A549 (cell line): ENCODE measurements around the gene PRLHR. TPM values are rescaled to one million over a fixed set of nuclear protein-coding genes. Genes with fewer than 3 reads are reported as not detected.

Experiments
- ATAC-seq, 2 experiments: fragments of 200-7000 bp in 1 of 2; fragments of >200 bp in 1 of 2; cut with Nextera tagmentation in 1 of 2; cut with Tn5 transposase in 1 of 2; 3 replicates each; pipeline versions ENCODE4 v1.8.0 to v1.9.1; 2018 to 2020; ENCODE audit warnings: mild to moderate bottlenecking in 1 of 2, moderate library complexity in 1 of 2
- CTCF ChIA-PET: fragments of 300-600 bp; sonication (Branson Sonifier 250); formaldehyde crosslinking; extraction: SDS; loops from one replicate; lab custom pipeline; 2021; ENCODE audit warnings: antibody characterized with exemption, inconsistent platforms; lab: Yijun Ruan, JAX
- POLR2A ChIA-PET: fragments of 350-600 bp; formaldehyde crosslinking; extraction: SDS; loops from one replicate; lab custom pipeline; 2021; ENCODE audit warnings: antibody characterized with exemption, inconsistent platforms; lab: Yijun Ruan, JAX
- DNase-seq, 2 experiments: peaks; one replicate each; pipeline versions ENCODE4 v3.0.0 to v3.0.0-alpha.2; 2011 to 2016; ENCODE audit warnings: low read depth in 1 of 2, low spot score in 1 of 2
- FAIRE-seq: peaks from 2 replicates; lab custom pipeline; 2011; peaks lifted over from hg19 to GRCh38; lab: Jason Lieb, UNC
- H3K27ac ChIP-seq, 2 experiments: fragments of >200 bp; sonication (Bioruptor Twin); formaldehyde crosslinking; 3 replicates each; pipeline ENCODE4 v1.5.1; 2016 to 2017
- H3K4me1 ChIP-seq: fragments of >200 bp; sonication (Bioruptor Twin); formaldehyde crosslinking; 3 replicates; pipeline ENCODE4 v1.6.1; 2016
- H3K4me2 ChIP-seq: fragments of >200 bp; sonication (Bioruptor Twin); formaldehyde crosslinking; 3 replicates; pipeline ENCODE4 v1.6.1; 2016
- H3K4me3 ChIP-seq: fragments of >200 bp; sonication (Bioruptor Twin); formaldehyde crosslinking; 3 replicates; pipeline ENCODE4 v1.5.1; 2016
- H3K9me3 ChIP-seq: fragments of >200 bp; sonication (Bioruptor Twin); formaldehyde crosslinking; 3 replicates; pipeline ENCODE4 v1.6.1; 2016
- BHLHE40 ChIP-seq: IDR thresholded peaks from 2 replicates; pipeline ENCODE4 v1.6.1; 2012; ENCODE audit warnings: low read depth, low read length, inconsistent platforms
- CBX2 ChIP-seq: fragments of 200-600 bp; sonication (generic); IDR thresholded peaks from 2 replicates; pipeline ENCODE4 v1.6.1; 2016; ENCODE audit warnings: low read depth, mild to moderate bottlenecking, borderline replicate concordance
- CBX8 ChIP-seq: fragments of 200-600 bp; sonication (generic); IDR thresholded peaks from 2 replicates; pipeline ENCODE4 v1.6.1; 2016
- CEBPB ChIP-seq, 2 experiments: fragments of >200 bp in 1 of 2; sonication (Bioruptor Twin) in 1 of 2; formaldehyde crosslinking in 1 of 2; IDR thresholded peaks; 2 replicates each; pipeline ENCODE4 v1.6.1; 2012 to 2016
- EHF ChIP-seq: fragments of 250-450 bp; sonication (Bioruptor Pico); IDR thresholded peaks from 2 replicates; pipeline ENCODE4 v1.5.0; 2020; ENCODE audit warnings: mild to moderate bottlenecking
- FOSL2 ChIP-seq, 2 experiments: fragments of 450-650 bp in 1 of 2; fragments of >200 bp in 1 of 2; sonication (Bioruptor Twin) in 1 of 2; formaldehyde crosslinking; IDR thresholded peaks; 2 replicates each; pipeline versions ENCODE4 v1.5.0 to v1.6.1; 2016 to 2020; ENCODE audit warnings: mild to moderate bottlenecking in 1 of 2, moderate library complexity in 1 of 2
- GATA3 ChIP-seq: IDR thresholded peaks from 2 replicates; pipeline ENCODE4 v1.6.1; 2012; ENCODE audit warnings: borderline replicate concordance
- HOXA7 ChIP-seq: fragments of 250-450 bp; sonication (Bioruptor Pico); IDR thresholded peaks from 2 replicates; pipeline ENCODE4 v1.5.0; 2020; ENCODE audit warnings: mild to moderate bottlenecking, moderate library complexity
- HOXB13 ChIP-seq: fragments of 250-450 bp; sonication (Bioruptor Pico); IDR thresholded peaks from 2 replicates; pipeline ENCODE4 v1.5.0; 2020; ENCODE audit warnings: low read depth, mild to moderate bottlenecking, moderate library complexity
- KDM5A ChIP-seq: fragments of 200-600 bp; sonication (generic); IDR thresholded peaks from 2 replicates; pipeline ENCODE4 v1.6.1; 2016; ENCODE audit warnings: antibody characterized with exemption, mild to moderate bottlenecking
- MAZ ChIP-seq: fragments of 150-350 bp; IDR thresholded peaks from 2 replicates; pipeline ENCODE4 v1.6.1; 2014; ENCODE audit warnings: antibody characterized with exemption, low read depth, low read length, borderline replicate concordance
- NFE2L2 ChIP-seq: fragments of 150-350 bp; conservative IDR thresholded peaks from 2 replicates; pipeline ENCODE4 v1.6.1; 2014; ENCODE audit warnings: low read length
- NPAS2 ChIP-seq: fragments of 250-450 bp; sonication (Bioruptor Pico); IDR thresholded peaks from 2 replicates; pipeline ENCODE4 v1.8.0; 2022; ENCODE audit warnings: mild to moderate bottlenecking, moderate library complexity, borderline replicate concordance
- NR3C1 ChIP-seq: fragments of >200 bp; sonication (Bioruptor Twin); formaldehyde crosslinking; IDR thresholded peaks from 3 replicates; pipeline ENCODE4 v1.6.1; 2017
- PHF8 ChIP-seq: fragments of 200-600 bp; sonication (generic); IDR thresholded peaks from 2 replicates; pipeline ENCODE4 v1.6.1; 2016; ENCODE audit warnings: low read depth, mild to moderate bottlenecking, antibody characterized with exemption, moderate library complexity, borderline replicate concordance
- POLR2A ChIP-seq: IDR thresholded peaks from 2 replicates; pipeline ENCODE4 v1.6.1; 2012; ENCODE audit warnings: mild to moderate bottlenecking, low read length
- RAD21 ChIP-seq, 2 experiments: fragments of >200 bp in 1 of 2; sonication (Bioruptor Twin) in 1 of 2; formaldehyde crosslinking in 1 of 2; IDR thresholded peaks in 1 of 2; conservative IDR thresholded peaks in 1 of 2; 2 replicates in 1 of 2; 3 replicates in 1 of 2; pipeline ENCODE4 v1.6.1; 2012 to 2018; ENCODE audit warnings: inconsistent platforms in 1 of 2
- RARB ChIP-seq: fragments of 250-450 bp; sonication (Bioruptor Pico); IDR thresholded peaks from 2 replicates; pipeline ENCODE4 v1.8.0; 2021; ENCODE audit warnings: mild to moderate bottlenecking, moderate library complexity
- SMC3 ChIP-seq: fragments of >200 bp; sonication (Bioruptor Twin); formaldehyde crosslinking; IDR thresholded peaks from 3 replicates; pipeline ENCODE4 v1.6.1; 2018; ENCODE audit warnings: inconsistent platforms
- ZNF302 ChIP-seq: fragments of 250-450 bp; sonication (Bioruptor Pico); IDR thresholded peaks from 2 replicates; pipeline ENCODE4 v1.9.0; 2021; ENCODE audit warnings: inconsistent platforms, mild to moderate bottlenecking, moderate library complexity
- WGBS: methylation state at CpG from one replicate; pipeline ENCODE4 v1.1.6; 2017; ENCODE audit errors: missing lambda C conversion rate; 5-methylcytosine and 5-hydroxymethylcytosine counted together
- polyA plus RNA-seq, 4 experiments: library from polyadenylated mRNA; depleted of rRNA in 3 of 4; stranded (reverse); fragments of >200 nt; fragmentation: RNase III in 1 of 4; extraction: RNeasy Plus Mini Kit Qiagen cat#74134 plus additional on column Dnase treatment in 1 of 4; gene quantifications; 2 replicates in 3 of 4; 3 replicates in 1 of 4; pipeline ENCODE4 v1.2.3, GENCODE V29; 2011 to 2017
- TF ChIP-seq, protein P1 (sequence below): fragments of 450-650 bp; IDR thresholded peaks from 2 replicates; pipeline ENCODE4 v1.6.1; 2014; ENCODE audit warnings: antibody characterized with exemption
- TF ChIP-seq, protein P2 (sequence below): fragments of 200-600 bp; sonication (generic); IDR thresholded peaks from 2 replicates; pipeline ENCODE4 v1.6.1; 2016; ENCODE audit warnings: antibody characterized with exemption, mild to moderate bottlenecking, moderate library complexity
- TF ChIP-seq, protein P3 (sequence below): fragments of 250-450 bp; sonication (Bioruptor Pico); IDR thresholded peaks from 2 replicates; pipeline ENCODE4 v1.5.0; 2021; ENCODE audit warnings: mild to moderate bottlenecking, moderate library complexity, borderline replicate concordance
- TF ChIP-seq, protein P4 (sequence below): fragments of 150-350 bp; IDR thresholded peaks from 2 replicates; pipeline ENCODE4 v1.6.1; 2014; ENCODE audit warnings: low read depth, mild to moderate bottlenecking, low read length
- TF ChIP-seq, protein P5 (sequence below): fragments of >200 bp; sonication (Bioruptor Twin); formaldehyde crosslinking; IDR thresholded peaks from 3 replicates; pipeline ENCODE4 v1.6.1; 2016

PRLHR gene
- polyA plus RNA-seq, 2 of the 4 experiments (the other 2 are of a cell fraction), result not detected

DNA sequence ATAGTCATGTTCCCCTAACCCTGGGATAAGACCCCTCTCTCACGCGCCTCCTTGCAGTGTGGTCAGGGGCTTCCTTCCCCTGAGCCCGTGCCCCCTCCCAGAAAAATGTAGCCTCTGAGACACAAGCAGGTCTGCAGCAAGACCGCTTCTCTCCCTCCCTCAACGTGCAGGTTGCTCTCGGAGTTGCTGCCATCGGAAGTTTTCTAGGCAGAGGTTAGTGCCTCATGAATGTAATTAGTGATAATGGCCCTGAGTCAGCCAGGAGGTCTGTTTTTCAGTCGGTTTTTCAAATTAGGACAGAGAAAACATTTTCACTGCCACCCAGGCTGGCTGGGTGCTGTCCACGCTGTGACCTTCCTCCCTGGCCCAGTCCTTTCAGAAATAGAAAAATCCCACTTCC, 43.2 kb upstream of the PRLHR start:
- ChIA-PET POLR2A (no interaction called here), CTCF (no interaction called here)
- WGBS, result 43% methylated on average over 8 of the region's 9 CpGs
- DNase-seq, result no peak
- Histone ChIP-seq H3K4me2 (no peak overlapping the region), H3K4me3 (no peak overlapping the region), H3K4me1 (no peaks in the 10 kb centered on the region), H3K9me3 (no peaks in the 10 kb centered on the region), H3K27ac (no peak overlapping the region)
- FAIRE-seq, result no peak
- TF ChIP-seq GATA3, result no peak
- TF ChIP-seq, protein P1, sequence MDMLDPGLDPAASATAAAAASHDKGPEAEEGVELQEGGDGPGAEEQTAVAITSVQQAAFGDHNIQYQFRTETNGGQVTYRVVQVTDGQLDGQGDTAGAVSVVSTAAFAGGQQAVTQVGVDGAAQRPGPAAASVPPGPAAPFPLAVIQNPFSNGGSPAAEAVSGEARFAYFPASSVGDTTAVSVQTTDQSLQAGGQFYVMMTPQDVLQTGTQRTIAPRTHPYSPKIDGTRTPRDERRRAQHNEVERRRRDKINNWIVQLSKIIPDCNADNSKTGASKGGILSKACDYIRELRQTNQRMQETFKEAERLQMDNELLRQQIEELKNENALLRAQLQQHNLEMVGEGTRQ, result no peak
- TF ChIP-seq, protein P2, sequence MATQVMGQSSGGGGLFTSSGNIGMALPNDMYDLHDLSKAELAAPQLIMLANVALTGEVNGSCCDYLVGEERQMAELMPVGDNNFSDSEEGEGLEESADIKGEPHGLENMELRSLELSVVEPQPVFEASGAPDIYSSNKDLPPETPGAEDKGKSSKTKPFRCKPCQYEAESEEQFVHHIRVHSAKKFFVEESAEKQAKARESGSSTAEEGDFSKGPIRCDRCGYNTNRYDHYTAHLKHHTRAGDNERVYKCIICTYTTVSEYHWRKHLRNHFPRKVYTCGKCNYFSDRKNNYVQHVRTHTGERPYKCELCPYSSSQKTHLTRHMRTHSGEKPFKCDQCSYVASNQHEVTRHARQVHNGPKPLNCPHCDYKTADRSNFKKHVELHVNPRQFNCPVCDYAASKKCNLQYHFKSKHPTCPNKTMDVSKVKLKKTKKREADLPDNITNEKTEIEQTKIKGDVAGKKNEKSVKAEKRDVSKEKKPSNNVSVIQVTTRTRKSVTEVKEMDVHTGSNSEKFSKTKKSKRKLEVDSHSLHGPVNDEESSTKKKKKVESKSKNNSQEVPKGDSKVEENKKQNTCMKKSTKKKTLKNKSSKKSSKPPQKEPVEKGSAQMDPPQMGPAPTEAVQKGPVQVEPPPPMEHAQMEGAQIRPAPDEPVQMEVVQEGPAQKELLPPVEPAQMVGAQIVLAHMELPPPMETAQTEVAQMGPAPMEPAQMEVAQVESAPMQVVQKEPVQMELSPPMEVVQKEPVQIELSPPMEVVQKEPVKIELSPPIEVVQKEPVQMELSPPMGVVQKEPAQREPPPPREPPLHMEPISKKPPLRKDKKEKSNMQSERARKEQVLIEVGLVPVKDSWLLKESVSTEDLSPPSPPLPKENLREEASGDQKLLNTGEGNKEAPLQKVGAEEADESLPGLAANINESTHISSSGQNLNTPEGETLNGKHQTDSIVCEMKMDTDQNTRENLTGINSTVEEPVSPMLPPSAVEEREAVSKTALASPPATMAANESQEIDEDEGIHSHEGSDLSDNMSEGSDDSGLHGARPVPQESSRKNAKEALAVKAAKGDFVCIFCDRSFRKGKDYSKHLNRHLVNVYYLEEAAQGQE, result no peak
- TF ChIP-seq PHF8, result no peak
- no peak for TF ChIP-seq SMC3
- no peak for TF ChIP-seq BHLHE40
- TF ChIP-seq FOSL2 (IDR thresholded peaks at IDR 0.05), result no peak
- TF ChIP-seq FOSL2 (CRISPR knock-in tag; IDR thresholded peaks at IDR 0.05), result no peak
- no peak for TF ChIP-seq RARB (CRISPR knock-in tag)
- ATAC-seq, result no peak

DNA sequence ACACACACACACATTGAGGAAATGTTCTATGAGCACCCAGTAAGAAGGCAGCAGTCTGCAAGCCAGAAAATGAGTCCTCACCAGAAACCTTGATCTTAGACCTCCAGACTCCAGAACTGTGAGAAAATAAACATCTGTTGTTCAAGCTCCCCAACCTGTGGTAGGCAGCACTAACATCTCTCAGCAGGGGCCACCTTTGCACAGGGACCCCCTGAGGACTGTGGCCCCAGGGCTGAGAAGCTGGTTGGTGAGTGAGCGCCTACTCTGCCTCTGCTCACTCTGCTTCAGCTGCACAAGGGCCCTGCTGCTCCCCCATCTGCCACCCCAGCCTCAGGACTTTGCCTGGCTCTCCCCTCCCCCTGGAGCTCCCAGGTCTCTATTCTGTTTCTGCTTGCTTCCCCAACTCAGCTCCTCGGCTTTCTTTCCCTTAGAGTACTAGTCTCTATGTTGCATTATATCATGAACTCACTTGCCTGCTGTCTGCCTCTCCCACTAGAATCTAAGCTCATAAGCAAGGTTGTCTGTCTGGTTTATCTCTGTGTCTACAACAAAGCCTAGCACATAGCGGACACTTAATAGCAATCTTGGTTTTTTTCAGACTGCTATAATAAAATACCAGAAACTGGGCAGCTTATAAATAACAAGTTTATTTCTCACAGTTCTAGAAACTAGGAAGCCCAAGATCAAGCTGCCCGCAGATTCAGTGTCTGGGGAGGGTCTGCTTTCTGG, 40.4 kb upstream of the PRLHR start:
- DNase-seq (no peak), FAIRE-seq (no peak), ATAC-seq (no peak)
- POLR2A ChIA-PET, result interaction anchor here (0.6 kb wide), 1 partner anchor 165 kb away, joined by 8 read pairs; no protein-coding TSS in a partner anchor
- Histone ChIP-seq H3K4me3 (no peak overlapping the region), H3K4me2 (no peak overlapping the region), H3K4me1 (no peaks in the 10 kb centered on the region), H3K27ac (no peak overlapping the region), H3K9me3 (no peaks in the 10 kb centered on the region)
- no peak for TF ChIP-seq FOSL2 (IDR thresholded peaks at IDR 0.05)
- no peak for TF ChIP-seq FOSL2 (CRISPR knock-in tag; IDR thresholded peaks at IDR 0.05)
- TF ChIP-seq CBX2, result no peak
- TF ChIP-seq ZNF302 (CRISPR knock-in tag), result no peak
- no peak for TF ChIP-seq HOXB13 (CRISPR knock-in tag)
- no peak for TF ChIP-seq POLR2A
- no peak for TF ChIP-seq NFE2L2
- no peak for TF ChIP-seq KDM5A
- TF ChIP-seq, protein P3, sequence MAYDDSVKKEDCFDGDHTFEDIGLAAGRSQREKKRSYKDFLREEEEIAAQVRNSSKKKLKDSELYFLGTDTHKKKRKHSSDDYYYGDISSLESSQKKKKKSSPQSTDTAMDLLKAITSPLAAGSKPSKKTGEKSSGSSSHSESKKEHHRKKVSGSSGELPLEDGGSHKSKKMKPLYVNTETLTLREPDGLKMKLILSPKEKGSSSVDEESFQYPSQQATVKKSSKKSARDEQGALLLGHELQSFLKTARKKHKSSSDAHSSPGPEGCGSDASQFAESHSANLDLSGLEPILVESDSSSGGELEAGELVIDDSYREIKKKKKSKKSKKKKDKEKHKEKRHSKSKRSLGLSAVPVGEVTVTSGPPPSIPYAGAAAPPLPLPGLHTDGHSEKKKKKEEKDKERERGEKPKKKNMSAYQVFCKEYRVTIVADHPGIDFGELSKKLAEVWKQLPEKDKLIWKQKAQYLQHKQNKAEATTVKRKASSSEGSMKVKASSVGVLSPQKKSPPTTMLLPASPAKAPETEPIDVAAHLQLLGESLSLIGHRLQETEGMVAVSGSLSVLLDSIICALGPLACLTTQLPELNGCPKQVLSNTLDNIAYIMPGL (CRISPR knock-in tag), result no peak
- no peak for TF ChIP-seq NR3C1
- no peak for TF ChIP-seq RAD21 (conservative IDR thresholded peaks at IDR 0.05 in 1 of 2, IDR thresholded peaks at IDR 0.05 in 1 of 2)
- TF ChIP-seq EHF (CRISPR knock-in tag), result no peak
- no peak for TF ChIP-seq MAZ
- TF ChIP-seq, protein P4, sequence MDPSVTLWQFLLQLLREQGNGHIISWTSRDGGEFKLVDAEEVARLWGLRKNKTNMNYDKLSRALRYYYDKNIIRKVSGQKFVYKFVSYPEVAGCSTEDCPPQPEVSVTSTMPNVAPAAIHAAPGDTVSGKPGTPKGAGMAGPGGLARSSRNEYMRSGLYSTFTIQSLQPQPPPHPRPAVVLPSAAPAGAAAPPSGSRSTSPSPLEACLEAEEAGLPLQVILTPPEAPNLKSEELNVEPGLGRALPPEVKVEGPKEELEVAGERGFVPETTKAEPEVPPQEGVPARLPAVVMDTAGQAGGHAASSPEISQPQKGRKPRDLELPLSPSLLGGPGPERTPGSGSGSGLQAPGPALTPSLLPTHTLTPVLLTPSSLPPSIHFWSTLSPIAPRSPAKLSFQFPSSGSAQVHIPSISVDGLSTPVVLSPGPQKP, result no peak
- TF ChIP-seq CEBPB (IDR thresholded peaks at IDR 0.05), result no peak
- TF ChIP-seq NPAS2 (CRISPR knock-in tag), result no peak
- TF ChIP-seq CBX8, result no peak
- no peak for TF ChIP-seq HOXA7 (CRISPR knock-in tag)
- TF ChIP-seq, protein P5, sequence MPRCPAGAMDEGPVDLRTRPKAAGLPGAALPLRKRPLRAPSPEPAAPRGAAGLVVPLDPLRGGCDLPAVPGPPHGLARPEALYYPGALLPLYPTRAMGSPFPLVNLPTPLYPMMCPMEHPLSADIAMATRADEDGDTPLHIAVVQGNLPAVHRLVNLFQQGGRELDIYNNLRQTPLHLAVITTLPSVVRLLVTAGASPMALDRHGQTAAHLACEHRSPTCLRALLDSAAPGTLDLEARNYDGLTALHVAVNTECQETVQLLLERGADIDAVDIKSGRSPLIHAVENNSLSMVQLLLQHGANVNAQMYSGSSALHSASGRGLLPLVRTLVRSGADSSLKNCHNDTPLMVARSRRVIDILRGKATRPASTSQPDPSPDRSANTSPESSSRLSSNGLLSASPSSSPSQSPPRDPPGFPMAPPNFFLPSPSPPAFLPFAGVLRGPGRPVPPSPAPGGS, result no peak
- TF ChIP-seq BHLHE40, result no peak
- CTCF ChIA-PET, result interaction anchor here (0.5 to 1.6 kb wide), 5 partner anchors 8 to 67 kb away, joined by 3 to 4 read pairs (median 3); no protein-coding TSS in a partner anchor
- 38% methylated on average over 4 of the region's 4 CpGs for WGBS
